ENCODE data around the gene CCRL2.
"Not testable (repeated sequence)": the region's sequence is repeated elsewhere in the genome, so short reads cannot be mapped to it uniquely, and the experiment has no call there.

Gene CCRL2

GRCh38 chr3:46380471-46381221, 26.4 kb upstream of the CCRL2 start:
- no peak for DNase-seq (ENCODE audit: low spot score)

GRCh38 chr3:46381625-46382024, 25.4 kb upstream of the CCRL2 start:
- DNase-seq (ENCODE audit: low spot score), result no peak

GRCh38 chr3:46383211-46383950, 23.7 kb upstream of the CCRL2 start:
- no peak for DNase-seq (ENCODE audit: low spot score)

- no peak for DNase-seq (ENCODE audit: low spot score)
These were observed 23.1 kb upstream of the CCRL2 start for GRCh38 chr3:46383951-46384330.

GRCh38 chr3:46386205-46386604, 20.9 kb upstream of the CCRL2 start:
- DNase-seq (ENCODE audit: low spot score), result peak; percentile 62

GRCh38 chr3:46388847-46389246, 18.2 kb upstream of the CCRL2 start:
- DNase-seq (ENCODE audit: low spot score), result not testable (repeated sequence)

GRCh38 chr3:46389306-46389705, 17.8 kb upstream of the CCRL2 start:
- DNase-seq (ENCODE audit: low spot score), result no peak

GRCh38 chr3:46391526-46391925, 15.5 kb upstream of the CCRL2 start:
- not testable (repeated sequence) for DNase-seq (ENCODE audit: low spot score)

GRCh38 chr3:46393011-46393410, 14.0 kb upstream of the CCRL2 start:
- DNase-seq (ENCODE audit: low spot score), result no peak

GRCh38 chr3:46393554-46394434, 13.3 kb upstream of the CCRL2 start:
- no peak for DNase-seq (ENCODE audit: low spot score)

- no peak for DNase-seq (ENCODE audit: low spot score)
These were observed 11.8 kb upstream of the CCRL2 start for GRCh38 chr3:46395210-46395661.

GRCh38 chr3:46395766-46396530, 11.1 kb upstream of the CCRL2 start:
- no peak for DNase-seq (ENCODE audit: low spot score)

- DNase-seq (ENCODE audit: low spot score), result no peak
These were observed 9.9 kb upstream of the CCRL2 start for GRCh38 chr3:46397111-46397510.

GRCh38 chr3:46398186-46398955, 8.7 kb upstream of the CCRL2 start:
- no peak for DNase-seq (ENCODE audit: low spot score)

- no peak for DNase-seq (ENCODE audit: low spot score)
These were observed 8.0 kb upstream of the CCRL2 start for GRCh38 chr3:46399098-46399497.

- no peak for DNase-seq (ENCODE audit: low spot score)
These were observed 7.5 kb upstream of the CCRL2 start for GRCh38 chr3:46399557-46399956.

- DNase-seq (ENCODE audit: low spot score), result no peak
These were observed 6.9 kb upstream of the CCRL2 start for GRCh38 chr3:46400000-46400734.

GRCh38 chr3:46400846-46401245, 6.2 kb upstream of the CCRL2 start:
- no peak for DNase-seq (ENCODE audit: low spot score)

GRCh38 chr3:46401579-46401978, 5.5 kb upstream of the CCRL2 start:
- no peak for DNase-seq (ENCODE audit: low spot score)

- DNase-seq (ENCODE audit: low spot score), result not testable (repeated sequence)
These were observed 4.2 kb upstream of the CCRL2 start for GRCh38 chr3:46402902-46403301.
